K562 (cell line): ENCODE results near the gene SRCAP. TPM values are rescaled to one million over a fixed set of nuclear protein-coding genes. Genes with fewer than 3 reads are reported as not detected.

Experiments used
- BCLAF1 ChIP-seq, 2 experiments: fragments of 450-650 bp in 1 of 2; IDR thresholded peaks; 2 replicates each; pipeline ENCODE4 v1.6.1; 2011 to 2017; ENCODE audit warnings: low read depth in 2 of 2, antibody characterized with exemption in 1 of 2, borderline replicate concordance in 1 of 2, low read length in 1 of 2, mild to moderate bottlenecking in 1 of 2, mixed read lengths in 1 of 2; ENCODE audit not compliant: control insufficient read depth in 1 of 2
- CBX5 ChIP-seq: IDR thresholded peaks from 2 replicates; pipeline ENCODE4 v1.6.1; 2014; ENCODE audit warnings: low read depth, borderline replicate concordance
- CC2D1A ChIP-seq: fragments of 450-650 bp; IDR thresholded peaks from 2 replicates; pipeline ENCODE4 v1.6.1; 2017; ENCODE audit warnings: mild to moderate bottlenecking
- CHAMP1 ChIP-seq: fragments of 450-650 bp; IDR thresholded peaks from 2 replicates; pipeline ENCODE4 v1.6.1; 2016; ENCODE audit warnings: mild to moderate bottlenecking
- DIDO1 ChIP-seq: fragments of 450-650 bp; IDR thresholded peaks from 2 replicates; pipeline ENCODE4 v1.6.1; 2016; ENCODE audit warnings: low read depth, missing biosample characterization, missing genetic modification characterization
- E2F5 ChIP-seq: sonication (generic); formaldehyde crosslinking; IDR thresholded peaks from 2 replicates; pipeline ENCODE4 v1.8.0; 2022; ENCODE audit warnings: mild to moderate bottlenecking, missing genetic modification reagents
- HDAC3 ChIP-seq: fragments of 450-650 bp; IDR thresholded peaks from 2 replicates; pipeline ENCODE4 v1.6.1; 2018; ENCODE audit warnings: borderline replicate concordance, mild to moderate bottlenecking, moderate library complexity; ENCODE audit not compliant: partially characterized antibody
- MBD2 ChIP-seq: sonication (generic); IDR thresholded peaks from 2 replicates; pipeline ENCODE4 v1.6.1; 2016; ENCODE audit warnings: low read depth, borderline replicate concordance
- NFIX ChIP-seq: fragments of 250-450 bp; sonication (Bioruptor Pico); IDR thresholded peaks from 2 replicates; pipeline ENCODE4 v1.4.0; 2020; ENCODE audit warnings: low read depth, mild to moderate bottlenecking, moderate library complexity
- RBM22 ChIP-seq: fragments of 200-400 bp; formaldehyde crosslinking; IDR thresholded peaks from 2 replicates; pipeline ENCODE4 v1.6.1; 2018; ENCODE audit warnings: low read length, low read depth; ENCODE audit not compliant: poor library complexity, severe bottlenecking
- RFX7 ChIP-seq: fragments of 250-450 bp; sonication (Bioruptor Pico); IDR thresholded peaks from 2 replicates; pipeline ENCODE4 v1.5.1; 2021; ENCODE audit warnings: mild to moderate bottlenecking
- U2AF2 ChIP-seq: fragments of 200-400 bp; formaldehyde crosslinking; optimal IDR thresholded peaks from 2 replicates; pipeline ENCODE3; 2017; ENCODE audit warnings: low read depth, mild to moderate bottlenecking, low read length
- ZMIZ1 ChIP-seq, 2 experiments: fragments of 150-350 bp in 1 of 2; IDR thresholded peaks; 2 replicates each; pipeline ENCODE4 v1.6.1; 2012 to 2016; ENCODE audit warnings: low read depth in 2 of 2, low read length in 2 of 2, mild to moderate bottlenecking in 1 of 2, moderate library complexity in 1 of 2
- ZNF165 ChIP-seq: fragments of 250-450 bp; sonication (Bioruptor Pico); IDR thresholded peaks from 2 replicates; pipeline ENCODE4 v1.4.0; 2020; ENCODE audit warnings: borderline replicate concordance
- ZNF316 ChIP-seq: fragments of 450-650 bp; IDR thresholded peaks from 2 replicates; pipeline ENCODE4 v1.6.1; 2016
- ZNF780A ChIP-seq: fragments of 250-450 bp; sonication (Bioruptor Pico); IDR thresholded peaks from 2 replicates; pipeline ENCODE4 v1.5.0; 2021; ENCODE audit warnings: mild to moderate bottlenecking
- polyA plus RNA-seq, 8 experiments: library from polyadenylated mRNA; depleted of rRNA in 4 of 8; stranded (reverse) in 5 of 8; unstranded in 3 of 8; fragments of >200 nt; fragmentation: Nextera tagmentation in 2 of 8; fragmentation: Illumina TruSeq in 1 of 8; extraction: Ambion mirVana in 2 of 8; extraction: Trizol in 1 of 8; gene quantifications; 2 replicates each; pipeline versions ENCODE4 v1.2.1 to v1.2.3, GENCODE V29; 2011 to 2014; ENCODE audit warnings: inconsistent platforms in 1 of 8, missing spikeins in 1 of 8
- total RNA-seq, 7 experiments: library from RNA; depleted of rRNA in 6 of 7; stranded (reverse); fragments of >200 nt in 6 of 7; fragmentation: Illumina TruSeq in 2 of 7; extraction: Trizol in 2 of 7; gene quantifications; 2 replicates each; pipeline versions ENCODE4 v1.2.1 to v1.2.3, GENCODE V29; 2011 to 2021; ENCODE audit warnings: low replicate concordance in 1 of 7

The SRCAP gene
- total and polyA plus RNA-seq, 9 of the 15 experiments (the other 6 are each of a cell fraction or from before 2014, with no cell fraction given), result 0.21 to 62.6 (median 5.8) TPM

GRCh38 chr16:30649725-30650368, 49.1 kb upstream of the SRCAP start (continued):
- TF ChIP-seq BCLAF1 (IDR thresholded peaks at IDR 0.05; ENCODE audit: borderline replicate concordance in 1 of 2, control insufficient read depth in 1 of 2, low read depth in 2 of 2, low read length in 1 of 2), result no peak
- TF ChIP-seq E2F5 (CRISPR knock-in tag), result no peak
- TF ChIP-seq U2AF2, result no peak
- TF ChIP-seq ZMIZ1 (IDR thresholded peaks at IDR 0.05; ENCODE audit: low read depth in 2 of 2, low read length in 2 of 2), result no peak
- TF ChIP-seq NFIX, result no peak
- TF ChIP-seq CHAMP1, result no peak
- no peak for TF ChIP-seq DIDO1
- no peak for TF ChIP-seq ZNF165 (CRISPR knock-in tag)
- TF ChIP-seq ZNF316, result 0 out of 2 replicates have a peak, but pooled peaks have one; percentile 35
- TF ChIP-seq RBM22, result no peak
- no peak for TF ChIP-seq ZNF780A (CRISPR knock-in tag)
- TF ChIP-seq HDAC3, result no peak
- TF ChIP-seq CC2D1A, result no peak
- TF ChIP-seq MBD2, result no peak
- no peak for TF ChIP-seq CBX5
- TF ChIP-seq RFX7 (CRISPR knock-in tag), result no peak
